ENCODE results near the gene RNF212. TPM values are rescaled to one million over a fixed set of nuclear protein-coding genes. Genes with fewer than 3 reads are reported as not detected.

RNF212 gene
- total RNA-seq, 1 donor: 2.8 TPM

GRCh38 chr4:1109898-1110506 is 3.4 kb downstream of the RNF212 start:
- no peak for TF ChIP-seq CTCF (IDR thresholded peaks at IDR 0.05; ENCODE audit: insufficient read depth, low read length)
- no peak for DNase-seq (ENCODE audit: low read depth)
- no peak overlapping the region for H3K4me3 ChIP-seq (ENCODE audit: low read depth, low read length)

GRCh38 chr4:1109333-1109732 is 4.0 kb downstream of the RNF212 start:
- no peak overlapping the region for H3K4me3 ChIP-seq (ENCODE audit: low read depth, low read length)
- no peak for DNase-seq (ENCODE audit: low read depth)
- no peak for TF ChIP-seq CTCF (IDR thresholded peaks at IDR 0.05; ENCODE audit: insufficient read depth, low read length)

- H3K4me3 ChIP-seq (ENCODE audit: low read depth, low read length): no peak overlapping the region
- DNase-seq (ENCODE audit: low read depth): no peak
- no peak for TF ChIP-seq CTCF (IDR thresholded peaks at IDR 0.05; ENCODE audit: insufficient read depth, low read length)
Measured at GRCh38 chr4:1105662-1106061, 7.7 kb downstream of the RNF212 start.

- TF ChIP-seq CTCF (IDR thresholded peaks at IDR 0.05; ENCODE audit: insufficient read depth, low read length): no peak
- H3K4me3 ChIP-seq (ENCODE audit: low read depth, low read length): no peak overlapping the region
- no peak for DNase-seq (ENCODE audit: low read depth)
Measured at GRCh38 chr4:1105067-1105466, 8.3 kb downstream of the RNF212 start.

GRCh38 chr4:1104647-1105046 is 8.7 kb downstream of the RNF212 start:
- no peak for TF ChIP-seq CTCF (IDR thresholded peaks at IDR 0.05; ENCODE audit: insufficient read depth, low read length)
- H3K4me3 ChIP-seq (ENCODE audit: low read depth, low read length): no peak overlapping the region
- DNase-seq (ENCODE audit: low read depth): no peak

GRCh38 chr4:1099684-1100335 is 13.6 kb downstream of the RNF212 start:
- TF ChIP-seq CTCF (IDR thresholded peaks at IDR 0.05; ENCODE audit: insufficient read depth, low read length): no peak
- H3K4me3 ChIP-seq (ENCODE audit: low read depth, low read length): no peak overlapping the region
- DNase-seq (ENCODE audit: low read depth): no peak

All from fibroblast of the aortic adventitia (primary cell).